Keratinocyte (primary cell): ENCODE measurements around the gene STAMBPL1. TPM values are rescaled to one million over a fixed set of nuclear protein-coding genes. Genes with fewer than 3 reads are reported as not detected.

Experiments used
- DNase-seq: peaks from one replicate; pipeline ENCODE4 v3.0.0-alpha.2; 2011; ENCODE audit warnings: low read depth, missing footprints, low spot score
- FAIRE-seq: peaks from 2 replicates; lab custom pipeline; 2011; peaks lifted over from hg19 to GRCh38; lab: Jason Lieb, UNC
- H2AFZ ChIP-seq: 2 replicates; pipeline ENCODE4 v1.6.0; 2012; ENCODE audit warnings: low read length, control low read depth, inconsistent platforms; ENCODE audit not compliant: control insufficient read depth
- H3K27ac ChIP-seq: 2 replicates; pipeline ENCODE4 v1.5.1; 2011; ENCODE audit warnings: low read length; ENCODE audit not compliant: control insufficient read depth, insufficient read depth
- H3K27me3 ChIP-seq: 3 replicates; pipeline ENCODE4 v1.6.0; 2011; ENCODE audit warnings: low read length; ENCODE audit not compliant: control insufficient read depth, insufficient read depth; ENCODE audit errors: extremely low read depth
- H3K36me3 ChIP-seq, 2 experiments: 2 replicates in 1 of 2; 3 replicates in 1 of 2; pipeline ENCODE4 v1.5.1; 2011; ENCODE audit warnings: low read length in 2 of 2, mild to moderate bottlenecking in 1 of 2; ENCODE audit not compliant: control insufficient read depth in 2 of 2, insufficient read depth in 2 of 2; ENCODE audit errors: extremely low read depth in 1 of 2
- H3K4me1 ChIP-seq: 3 replicates; pipeline ENCODE4 v1.5.1; 2011; ENCODE audit warnings: low read length; ENCODE audit not compliant: control insufficient read depth, insufficient read depth; ENCODE audit errors: extremely low read depth
- H3K4me2 ChIP-seq: 3 replicates; pipeline ENCODE4 v1.6.0; 2011; ENCODE audit warnings: low read depth, low read length; ENCODE audit not compliant: control insufficient read depth, insufficient read depth; ENCODE audit errors: extremely low read depth
- H3K4me3 ChIP-seq, 3 experiments: fragments of 200-600 bp in 1 of 3; sonication (generic) in 1 of 3; 2 replicates in 2 of 3; 3 replicates in 1 of 3; pipeline ENCODE4 v1.5.1; 2011 to 2016; ENCODE audit warnings: low read length in 3 of 3, mild to moderate bottlenecking in 3 of 3, control low read depth in 2 of 3, inconsistent platforms in 1 of 3, low read depth in 1 of 3, mixed read lengths in 1 of 3, mixed run types in 1 of 3, moderate library complexity in 1 of 3; ENCODE audit not compliant: control insufficient read depth in 2 of 3, insufficient read depth in 2 of 3; ENCODE audit errors: extremely low read depth in 1 of 3
- H3K79me2 ChIP-seq: 2 replicates; pipeline ENCODE4 v1.6.0; 2012; ENCODE audit warnings: low read length; ENCODE audit not compliant: control insufficient read depth, insufficient read depth
- H3K9ac ChIP-seq: 3 replicates; pipeline ENCODE4 v1.6.0; 2011; ENCODE audit warnings: low read length; ENCODE audit not compliant: control insufficient read depth, insufficient read depth; ENCODE audit errors: extremely low read depth
- H3K9me1 ChIP-seq: 3 replicates; pipeline ENCODE4 v1.6.0; 2011; ENCODE audit warnings: low read length; ENCODE audit not compliant: control insufficient read depth, insufficient read depth; ENCODE audit errors: extremely low read depth
- H3K9me3 ChIP-seq: 2 replicates; pipeline ENCODE4 v1.5.1; 2012; ENCODE audit warnings: low read depth, low read length; ENCODE audit not compliant: control insufficient read depth
- H4K20me1 ChIP-seq: 3 replicates; pipeline ENCODE4 v1.6.0; 2011; ENCODE audit warnings: low read length; ENCODE audit not compliant: control insufficient read depth, insufficient read depth; ENCODE audit errors: extremely low read depth
- EZH2 ChIP-seq: IDR thresholded peaks from one replicate; pipeline ENCODE4 v1.6.1; 2012; ENCODE audit warnings: inconsistent platforms, mild to moderate bottlenecking, low read length, moderate library complexity
- dilution Hi-C: fragments of 300-500 bp; cut with MboI; formaldehyde crosslinking; loops from one replicate; pipeline ENCODE4 v1.7.0; 2020; ENCODE audit warnings: low sequenced_read_pairs; ENCODE audit not compliant: extremely low pct_ligation_motif_present
- polyA plus RNA-seq, 5 experiments: library from polyadenylated mRNA; depleted of rRNA in 3 of 5; stranded (reverse) in 3 of 5; stranded (forward) in 1 of 5; unstranded in 1 of 5; fragments of >200 nt; gene quantifications; 1 replicate in 1 of 5; 2 replicates in 3 of 5; 3 replicates in 1 of 5; pipeline versions ENCODE4 v1.2.1 to v1.2.3, GENCODE V29; 2011 to 2012; ENCODE audit warnings: missing spikeins in 2 of 5, low read depth in 1 of 5, low replicate concordance in 1 of 5
- TF ChIP-seq, protein P1 (sequence below), 3 experiments: IDR thresholded peaks in 1 of 3; conservative IDR thresholded peaks in 1 of 3; optimal IDR thresholded peaks in 1 of 3; 2 replicates in 2 of 3; 3 replicates in 1 of 3; pipeline versions ENCODE3 to v1.5.1; 2011; ENCODE audit warnings: low read length in 3 of 3, mild to moderate bottlenecking in 3 of 3, moderate library complexity in 2 of 3, control low read depth in 1 of 3, inconsistent platforms in 1 of 3; ENCODE audit not compliant: insufficient read depth in 2 of 3; ENCODE audit errors: extremely low read depth in 1 of 3

STAMBPL1 gene
- polyA plus RNA-seq, 1 donor (not counting 4 experiments of a cell fraction or from before 2014, with no cell fraction given), result 9.0 TPM

DNA sequence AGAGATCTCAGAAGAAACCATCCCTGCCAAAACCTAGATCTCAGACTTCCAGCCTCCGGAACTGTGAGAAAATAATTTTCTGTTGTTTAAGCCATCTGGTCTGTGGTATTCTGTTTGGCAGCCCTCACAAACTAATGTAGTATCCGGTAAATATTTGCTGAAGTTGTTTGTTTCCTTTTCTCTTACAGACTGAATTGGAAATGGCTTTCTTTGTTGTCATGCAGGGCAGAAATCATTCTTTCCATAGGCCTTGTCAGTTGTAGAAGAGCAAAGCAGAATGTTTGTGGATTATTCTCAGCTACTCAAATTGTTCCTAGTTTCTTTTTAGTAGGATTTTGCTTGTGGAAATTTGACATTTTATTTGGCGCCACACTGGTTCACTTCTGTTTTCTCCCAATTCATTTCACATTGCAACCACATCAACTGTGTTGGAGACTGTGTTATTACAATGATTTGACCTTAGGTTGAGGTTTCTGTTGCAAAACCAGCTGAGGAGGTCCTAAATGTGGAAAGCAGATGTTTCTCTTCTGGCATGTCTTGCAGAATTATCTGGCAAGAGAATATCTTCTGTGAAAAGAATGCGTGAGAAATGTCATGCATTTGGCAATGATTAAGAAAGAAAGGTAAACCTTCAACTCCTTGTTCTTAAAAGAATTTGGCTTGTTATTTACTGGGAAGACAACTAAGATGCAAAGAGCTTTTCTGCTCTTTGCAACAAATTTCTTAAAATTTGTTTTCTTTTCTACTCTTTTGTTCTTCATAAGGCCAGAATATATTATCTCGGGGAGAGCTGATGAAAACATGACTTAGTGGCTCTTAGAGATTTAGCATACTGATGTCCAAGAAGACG lies 46.7 kb downstream of the STAMBPL1 start:
- no peak overlapping the region for H3K27ac ChIP-seq
- H3K9me3 ChIP-seq, result no peaks in the 10 kb centered on the region
- H3K9me1 ChIP-seq, result no peaks in the 10 kb centered on the region
- FAIRE-seq (no peak), DNase-seq (no peak)
- no peak overlapping the region for H2AFZ ChIP-seq
- no peaks in the 10 kb centered on the region for H4K20me1 ChIP-seq
- peaks cover 0 to 5% of the 10 kb centered on the region in 2 experiments for H3K36me3 ChIP-seq
- no peaks in the 10 kb centered on the region for H3K4me1 ChIP-seq
- no peaks in the 10 kb centered on the region for H3K79me2 ChIP-seq
- no peak overlapping the region for H3K4me2 ChIP-seq
- H3K27me3 ChIP-seq, result no peaks in the 10 kb centered on the region
- H3K4me3 ChIP-seq, result no peak overlapping the region
- dilution Hi-C loops, result no loop called here
- TF ChIP-seq, protein P1, sequence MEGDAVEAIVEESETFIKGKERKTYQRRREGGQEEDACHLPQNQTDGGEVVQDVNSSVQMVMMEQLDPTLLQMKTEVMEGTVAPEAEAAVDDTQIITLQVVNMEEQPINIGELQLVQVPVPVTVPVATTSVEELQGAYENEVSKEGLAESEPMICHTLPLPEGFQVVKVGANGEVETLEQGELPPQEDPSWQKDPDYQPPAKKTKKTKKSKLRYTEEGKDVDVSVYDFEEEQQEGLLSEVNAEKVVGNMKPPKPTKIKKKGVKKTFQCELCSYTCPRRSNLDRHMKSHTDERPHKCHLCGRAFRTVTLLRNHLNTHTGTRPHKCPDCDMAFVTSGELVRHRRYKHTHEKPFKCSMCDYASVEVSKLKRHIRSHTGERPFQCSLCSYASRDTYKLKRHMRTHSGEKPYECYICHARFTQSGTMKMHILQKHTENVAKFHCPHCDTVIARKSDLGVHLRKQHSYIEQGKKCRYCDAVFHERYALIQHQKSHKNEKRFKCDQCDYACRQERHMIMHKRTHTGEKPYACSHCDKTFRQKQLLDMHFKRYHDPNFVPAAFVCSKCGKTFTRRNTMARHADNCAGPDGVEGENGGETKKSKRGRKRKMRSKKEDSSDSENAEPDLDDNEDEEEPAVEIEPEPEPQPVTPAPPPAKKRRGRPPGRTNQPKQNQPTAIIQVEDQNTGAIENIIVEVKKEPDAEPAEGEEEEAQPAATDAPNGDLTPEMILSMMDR (optimal IDR thresholded peaks at IDR 0.05 in 1 of 3, IDR thresholded peaks at IDR 0.05 in 1 of 3, conservative IDR thresholded peaks at IDR 0.05 in 1 of 3; ENCODE audit: extremely low read depth in 1 of 3, insufficient read depth in 2 of 3, low read length in 3 of 3), result no peak
- TF ChIP-seq EZH2, result no peak
- no peak overlapping the region for H3K9ac ChIP-seq

DNA sequence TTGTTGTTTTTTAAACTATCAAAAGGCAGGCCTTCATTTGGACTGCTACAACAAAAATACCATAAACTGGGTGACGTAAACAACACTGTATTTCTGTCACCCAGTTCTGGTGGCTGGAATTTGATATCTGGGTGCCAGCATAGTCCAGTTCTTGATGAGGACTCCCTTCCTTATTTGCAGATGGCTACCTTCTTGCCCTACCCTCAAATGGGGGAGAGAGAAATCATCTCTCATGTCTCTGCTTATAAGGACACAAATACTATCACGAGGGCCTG lies 47.3 kb downstream of the STAMBPL1 start:
- DNase-seq, result no peak
- TF ChIP-seq EZH2, result no peak
- TF ChIP-seq, protein P1 (optimal IDR thresholded peaks at IDR 0.05 in 1 of 3, IDR thresholded peaks at IDR 0.05 in 1 of 3, conservative IDR thresholded peaks at IDR 0.05 in 1 of 3; ENCODE audit: extremely low read depth in 1 of 3, insufficient read depth in 2 of 3, low read length in 3 of 3), result no peak
- FAIRE-seq, result no peak
- H4K20me1 ChIP-seq, result no peaks in the 10 kb centered on the region
- no peak overlapping the region for H3K4me2 ChIP-seq
- dilution Hi-C loops, result no loop called here
- no peak overlapping the region for H3K9ac ChIP-seq
- H3K4me1 ChIP-seq, result peaks cover 2% of the 10 kb centered on the region
- no peaks in the 10 kb centered on the region for H3K79me2 ChIP-seq
- no peak overlapping the region for H2AFZ ChIP-seq
- H3K27me3 ChIP-seq, result no peaks in the 10 kb centered on the region
- H3K4me3 ChIP-seq, result no peak overlapping the region
- H3K9me1 ChIP-seq, result no peaks in the 10 kb centered on the region
- no peak overlapping the region for H3K27ac ChIP-seq
- H3K9me3 ChIP-seq, result no peaks in the 10 kb centered on the region
- peaks cover 0 to 5% of the 10 kb centered on the region in 2 experiments for H3K36me3 ChIP-seq
